ENCODE results near the gene GSTO1. TPM values are rescaled to one million over a fixed set of nuclear protein-coding genes. Genes with fewer than 3 reads are reported as not detected.

Gene GSTO1
- total and polyA plus RNA-seq, 2 of the 13 experiments (the other 11 are each of a cell fraction or from before 2014, with no cell fraction given) = 228 to 300 TPM

DNA sequence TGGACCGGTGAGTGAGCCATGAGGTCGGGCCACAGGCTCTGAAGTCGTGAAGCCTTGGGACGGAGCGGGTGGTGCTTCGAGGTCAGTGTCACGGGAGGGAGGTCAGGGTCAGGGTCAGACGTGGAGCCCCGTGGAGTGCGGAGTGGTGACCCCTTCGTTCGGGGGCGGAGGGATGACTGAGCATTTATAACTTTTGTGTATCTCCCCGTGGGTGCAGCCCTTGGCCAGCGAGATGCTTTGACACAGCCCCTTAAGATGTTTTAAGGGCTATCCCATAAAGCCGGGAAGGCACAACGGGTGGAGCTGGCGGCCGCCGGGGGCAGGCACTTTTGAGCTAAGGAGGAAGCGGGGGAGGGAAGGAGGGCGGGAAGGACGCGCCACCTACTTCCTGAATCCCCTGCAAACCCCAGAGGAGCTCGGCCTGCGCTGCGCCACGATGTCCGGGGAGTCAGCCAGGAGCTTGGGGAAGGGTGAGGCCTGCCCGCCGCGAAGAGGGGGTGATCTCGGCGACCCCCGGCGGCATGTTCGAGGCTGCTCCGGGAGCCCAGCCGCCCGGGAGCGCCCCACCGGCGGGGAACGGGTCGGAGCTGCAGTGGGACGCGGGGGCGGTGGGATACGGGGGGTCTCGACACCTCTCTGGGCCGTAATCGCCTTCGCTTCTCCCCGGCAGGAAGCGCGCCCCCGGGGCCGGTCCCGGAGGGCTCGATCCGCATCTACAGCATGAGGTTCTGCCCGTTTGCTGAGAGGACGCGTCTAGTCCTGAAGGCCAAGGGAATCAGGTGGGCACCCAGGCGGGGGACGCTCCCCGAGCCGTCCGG lies at the start of gene GSTO1 (continued):
- TF ChIP-seq ZBTB42 (CRISPR knock-in tag; IDR thresholded peaks at IDR 0.05) = peak; percentile 75; the same call in 1 of the 2 replicates
- 0 out of 2 replicates have a peak, but pooled peaks have one; percentile 14 for TF ChIP-seq ZNF776 (CRISPR knock-in tag; IDR thresholded peaks at IDR 0.05)
- TF ChIP-seq, protein P1, sequence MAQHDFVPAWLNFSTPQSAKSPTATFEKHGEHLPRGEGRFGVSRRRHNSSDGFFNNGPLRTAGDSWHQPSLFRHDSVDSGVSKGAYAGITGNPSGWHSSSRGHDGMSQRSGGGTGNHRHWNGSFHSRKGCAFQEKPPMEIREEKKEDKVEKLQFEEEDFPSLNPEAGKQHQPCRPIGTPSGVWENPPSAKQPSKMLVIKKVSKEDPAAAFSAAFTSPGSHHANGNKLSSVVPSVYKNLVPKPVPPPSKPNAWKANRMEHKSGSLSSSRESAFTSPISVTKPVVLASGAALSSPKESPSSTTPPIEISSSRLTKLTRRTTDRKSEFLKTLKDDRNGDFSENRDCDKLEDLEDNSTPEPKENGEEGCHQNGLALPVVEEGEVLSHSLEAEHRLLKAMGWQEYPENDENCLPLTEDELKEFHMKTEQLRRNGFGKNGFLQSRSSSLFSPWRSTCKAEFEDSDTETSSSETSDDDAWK (CRISPR knock-in tag; IDR thresholded peaks at IDR 0.05) = no peak
- TF ChIP-seq, protein P2, sequence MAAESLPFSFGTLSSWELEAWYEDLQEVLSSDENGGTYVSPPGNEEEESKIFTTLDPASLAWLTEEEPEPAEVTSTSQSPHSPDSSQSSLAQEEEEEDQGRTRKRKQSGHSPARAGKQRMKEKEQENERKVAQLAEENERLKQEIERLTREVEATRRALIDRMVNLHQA (CRISPR knock-in tag; IDR thresholded peaks at IDR 0.05) = no peak
- 0 out of 2 replicates have a peak, but pooled peaks have one; percentile 43 for TF ChIP-seq NAIF1 (CRISPR knock-in tag; IDR thresholded peaks at IDR 0.05; ENCODE audit: borderline replicate concordance)
- TF ChIP-seq ZNF24 (IDR thresholded peaks at IDR 0.05) = no peak
- peak; percentile 92 for TF ChIP-seq NRL (CRISPR knock-in tag; IDR thresholded peaks at IDR 0.05; ENCODE audit: borderline replicate concordance)
- no peak for TF ChIP-seq MAZ (IDR thresholded peaks at IDR 0.05; ENCODE audit: borderline replicate concordance, low read depth, low read length)
- peak; percentile 60 for TF ChIP-seq MAZ (CRISPR knock-in tag; IDR thresholded peaks at IDR 0.05; ENCODE audit: low read depth)
- TF ChIP-seq ASH2L (IDR thresholded peaks at IDR 0.05; ENCODE audit: insufficient read length, low read depth, low read length) = peak; percentile 43
- TF ChIP-seq SP5 (CRISPR knock-in tag; IDR thresholded peaks at IDR 0.05; ENCODE audit: borderline replicate concordance, low read depth) = peak; percentile 55; the same call in 1 of the 2 replicates
- peak; percentile 14; the same call in 1 of the 2 replicates for TF ChIP-seq ZNF253 (CRISPR knock-in tag; IDR thresholded peaks at IDR 0.05; ENCODE audit: borderline replicate concordance)
- TF ChIP-seq, protein P3, sequence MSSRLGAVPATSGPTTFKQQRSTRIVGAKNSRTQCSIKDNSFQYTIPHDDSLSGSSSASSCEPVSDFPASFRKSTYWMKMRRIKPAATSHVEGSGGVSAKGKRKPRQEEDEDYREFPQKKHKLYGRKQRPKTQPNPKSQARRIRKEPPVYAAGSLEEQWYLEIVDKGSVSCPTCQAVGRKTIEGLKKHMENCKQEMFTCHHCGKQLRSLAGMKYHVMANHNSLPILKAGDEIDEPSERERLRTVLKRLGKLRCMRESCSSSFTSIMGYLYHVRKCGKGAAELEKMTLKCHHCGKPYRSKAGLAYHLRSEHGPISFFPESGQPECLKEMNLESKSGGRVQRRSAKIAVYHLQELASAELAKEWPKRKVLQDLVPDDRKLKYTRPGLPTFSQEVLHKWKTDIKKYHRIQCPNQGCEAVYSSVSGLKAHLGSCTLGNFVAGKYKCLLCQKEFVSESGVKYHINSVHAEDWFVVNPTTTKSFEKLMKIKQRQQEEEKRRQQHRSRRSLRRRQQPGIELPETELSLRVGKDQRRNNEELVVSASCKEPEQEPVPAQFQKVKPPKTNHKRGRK (CRISPR knock-in tag; IDR thresholded peaks at IDR 0.05) = no peak
- no peak for TF ChIP-seq KDM5A (IDR thresholded peaks at IDR 0.05; ENCODE audit: borderline replicate concordance, low read length)
- TF ChIP-seq, protein P4, sequence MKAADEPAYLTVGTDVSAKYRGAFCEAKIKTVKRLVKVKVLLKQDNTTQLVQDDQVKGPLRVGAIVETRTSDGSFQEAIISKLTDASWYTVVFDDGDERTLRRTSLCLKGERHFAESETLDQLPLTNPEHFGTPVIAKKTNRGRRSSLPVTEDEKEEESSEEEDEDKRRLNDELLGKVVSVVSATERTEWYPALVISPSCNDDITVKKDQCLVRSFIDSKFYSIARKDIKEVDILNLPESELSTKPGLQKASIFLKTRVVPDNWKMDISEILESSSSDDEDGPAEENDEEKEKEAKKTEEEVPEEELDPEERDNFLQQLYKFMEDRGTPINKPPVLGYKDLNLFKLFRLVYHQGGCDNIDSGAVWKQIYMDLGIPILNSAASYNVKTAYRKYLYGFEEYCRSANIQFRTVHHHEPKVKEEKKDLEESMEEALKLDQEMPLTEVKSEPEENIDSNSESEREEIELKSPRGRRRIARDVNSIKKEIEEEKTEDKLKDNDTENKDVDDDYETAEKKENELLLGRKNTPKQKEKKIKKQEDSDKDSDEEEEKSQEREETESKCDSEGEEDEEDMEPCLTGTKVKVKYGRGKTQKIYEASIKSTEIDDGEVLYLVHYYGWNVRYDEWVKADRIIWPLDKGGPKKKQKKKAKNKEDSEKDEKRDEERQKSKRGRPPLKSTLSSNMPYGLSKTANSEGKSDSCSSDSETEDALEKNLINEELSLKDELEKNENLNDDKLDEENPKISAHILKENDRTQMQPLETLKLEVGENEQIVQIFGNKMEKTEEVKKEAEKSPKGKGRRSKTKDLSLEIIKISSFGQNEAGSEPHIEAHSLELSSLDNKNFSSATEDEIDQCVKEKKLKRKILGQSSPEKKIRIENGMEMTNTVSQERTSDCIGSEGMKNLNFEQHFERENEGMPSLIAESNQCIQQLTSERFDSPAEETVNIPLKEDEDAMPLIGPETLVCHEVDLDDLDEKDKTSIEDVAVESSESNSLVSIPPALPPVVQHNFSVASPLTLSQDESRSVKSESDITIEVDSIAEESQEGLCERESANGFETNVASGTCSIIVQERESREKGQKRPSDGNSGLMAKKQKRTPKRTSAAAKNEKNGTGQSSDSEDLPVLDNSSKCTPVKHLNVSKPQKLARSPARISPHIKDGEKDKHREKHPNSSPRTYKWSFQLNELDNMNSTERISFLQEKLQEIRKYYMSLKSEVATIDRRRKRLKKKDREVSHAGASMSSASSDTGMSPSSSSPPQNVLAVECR (CRISPR knock-in tag; IDR thresholded peaks at IDR 0.05; ENCODE audit: borderline replicate concordance) = peak; percentile 49; the same call in 1 of the 2 replicates
- peak; percentile 67 for TF ChIP-seq MAFG (CRISPR knock-in tag; IDR thresholded peaks at IDR 0.05)
- TF ChIP-seq RBM39 (IDR thresholded peaks at IDR 0.05; ENCODE audit: low read depth, low read length, poor library complexity, severe bottlenecking) = peak; percentile 42
- TF ChIP-seq HNRNPH1 (optimal IDR thresholded peaks at IDR 0.05; ENCODE audit: low read depth, low read length) = peak; percentile 53
- no peak for TF ChIP-seq MAFF (IDR thresholded peaks at IDR 0.05; ENCODE audit: low read depth, low read length)
- 0 out of 2 replicates have a peak, but pooled peaks have one; percentile 14 for TF ChIP-seq ZNF605 (CRISPR knock-in tag; IDR thresholded peaks at IDR 0.05)
- peak; percentile 21; the same call in 1 of the 2 replicates for TF ChIP-seq ATF7-NPFF (CRISPR knock-in tag; IDR thresholded peaks at IDR 0.05; ENCODE audit: low read depth)

Measured in HepG2 (cell line).